ENCODE measurements around the gene AACS.

- TF ChIP-seq TAF1 (IDR thresholded peaks at IDR 0.05; ENCODE audit: borderline replicate concordance, insufficient read depth, low read length) (no peak), POLR2AphosphoS5 (IDR thresholded peaks at IDR 0.05; ENCODE audit: low read depth, low read length) (no peak), SIN3A (IDR thresholded peaks at IDR 0.05; ENCODE audit: borderline replicate concordance, insufficient read depth, low read length) (no peak), REST (IDR thresholded peaks at IDR 0.05; ENCODE audit: insufficient read depth in 1 of 2, low read depth in 2 of 2, low read length in 2 of 2) (no peak)
Observed at GRCh38 chr12:125050446-125050845, 14.8 kb upstream of the AACS start.

Data from PFSK-1 (cell line).